Measurements from ENCODE around the gene DHRS3.
"Not testable (repeated sequence)": the region's sequence is repeated elsewhere in the genome, so short reads cannot be mapped to it uniquely, and the experiment has no call there.

Gene DHRS3, protein sequence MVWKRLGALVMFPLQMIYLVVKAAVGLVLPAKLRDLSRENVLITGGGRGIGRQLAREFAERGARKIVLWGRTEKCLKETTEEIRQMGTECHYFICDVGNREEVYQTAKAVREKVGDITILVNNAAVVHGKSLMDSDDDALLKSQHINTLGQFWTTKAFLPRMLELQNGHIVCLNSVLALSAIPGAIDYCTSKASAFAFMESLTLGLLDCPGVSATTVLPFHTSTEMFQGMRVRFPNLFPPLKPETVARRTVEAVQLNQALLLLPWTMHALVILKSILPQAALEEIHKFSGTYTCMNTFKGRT

DNA sequence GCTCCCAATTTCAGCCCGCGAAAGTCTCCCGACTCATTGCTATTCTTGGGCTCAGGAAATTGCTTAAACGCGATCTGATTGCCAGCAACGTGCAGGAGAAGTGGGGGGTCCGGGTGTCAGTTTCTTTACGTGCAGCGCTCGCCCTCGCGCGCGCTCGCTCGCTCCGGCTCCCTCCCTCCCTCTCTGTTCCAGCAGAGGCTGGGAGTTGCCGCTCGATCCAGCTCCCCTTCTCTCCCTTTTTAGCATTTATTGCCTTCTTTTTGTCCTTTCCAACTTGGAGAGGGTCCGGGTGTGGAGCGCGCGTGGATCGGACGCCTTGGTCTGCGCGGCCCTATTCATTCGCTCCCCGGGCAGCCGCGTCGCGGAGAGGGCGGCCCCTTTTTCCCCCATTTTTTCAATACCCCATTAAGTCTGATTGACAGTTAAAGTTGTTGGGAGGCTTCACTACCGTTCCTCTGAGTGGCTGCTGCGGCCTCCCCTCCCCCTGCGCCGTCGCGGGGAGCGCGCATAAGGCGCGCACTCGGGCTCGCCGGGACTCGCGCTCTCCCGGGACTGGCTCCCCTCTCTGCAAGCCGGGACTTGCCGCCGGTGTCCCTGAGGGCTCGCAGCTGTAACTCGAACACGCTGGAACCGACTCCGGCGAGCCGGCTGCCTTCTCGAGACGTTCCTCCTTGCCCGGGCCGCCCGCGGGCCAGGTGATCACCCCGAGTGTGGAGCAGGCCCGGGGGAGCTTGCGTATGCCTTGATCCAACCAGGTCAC lies at the start of gene DHRS3:
TSS of gene DHRS3 (minus strand) at position 310 of the 760 bp plus-strand sequence. CDS start 862 bp downstream, outside the sequence.
- DNase-seq (ENCODE audit: low read depth) = peak; percentile 60

DNA sequence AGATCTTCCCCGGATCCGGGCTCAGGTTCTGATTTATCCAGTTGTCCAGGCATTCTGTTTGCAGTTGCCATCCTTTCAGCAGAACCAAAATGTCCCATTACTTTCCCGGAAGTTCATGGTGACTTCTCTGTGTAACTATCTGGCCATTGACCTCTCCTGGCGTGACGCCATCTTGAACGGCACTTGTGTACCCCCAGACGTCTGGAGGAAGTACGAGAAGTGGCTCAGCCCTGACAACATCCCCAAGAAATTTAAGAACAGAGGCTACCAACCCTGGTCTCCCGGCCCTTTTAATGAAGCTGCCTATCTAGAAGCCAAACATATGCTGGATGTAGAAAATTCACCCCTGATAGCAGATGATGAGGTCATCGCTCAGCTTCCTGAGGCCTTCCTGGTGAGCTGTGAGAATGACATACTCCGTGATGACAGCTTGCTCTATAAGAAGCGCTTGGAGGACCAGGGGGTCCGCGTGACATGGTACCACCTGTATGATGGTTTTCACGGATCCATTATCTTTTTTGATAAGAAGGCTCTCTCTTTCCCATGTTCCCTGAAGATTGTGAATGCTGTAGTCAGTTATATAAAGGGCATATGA lies 48.2 kb upstream of the DHRS3 start:
- DNase-seq (ENCODE audit: low read depth) = no peak

DNA sequence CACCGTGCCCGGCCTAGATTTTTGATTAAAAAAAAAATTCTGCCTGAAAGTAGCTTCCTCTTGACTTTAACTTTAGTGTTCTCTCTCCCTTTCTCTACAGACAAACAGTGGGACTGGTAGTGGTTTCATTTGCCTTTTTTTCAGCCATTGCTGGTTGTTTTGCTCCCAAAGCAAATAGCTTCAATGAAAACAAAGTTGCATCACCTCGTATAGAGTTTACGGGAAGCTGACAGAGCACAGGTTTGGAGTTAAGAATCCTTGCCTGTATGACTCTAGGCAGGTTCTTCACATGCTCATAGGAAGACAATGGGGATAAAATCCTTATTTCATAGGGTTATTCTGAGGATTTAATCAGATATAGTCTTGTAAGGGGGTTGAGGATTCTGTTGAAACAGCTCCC lies 47.5 kb upstream of the DHRS3 start:
- DNase-seq (ENCODE audit: low read depth) = no peak

DNA sequence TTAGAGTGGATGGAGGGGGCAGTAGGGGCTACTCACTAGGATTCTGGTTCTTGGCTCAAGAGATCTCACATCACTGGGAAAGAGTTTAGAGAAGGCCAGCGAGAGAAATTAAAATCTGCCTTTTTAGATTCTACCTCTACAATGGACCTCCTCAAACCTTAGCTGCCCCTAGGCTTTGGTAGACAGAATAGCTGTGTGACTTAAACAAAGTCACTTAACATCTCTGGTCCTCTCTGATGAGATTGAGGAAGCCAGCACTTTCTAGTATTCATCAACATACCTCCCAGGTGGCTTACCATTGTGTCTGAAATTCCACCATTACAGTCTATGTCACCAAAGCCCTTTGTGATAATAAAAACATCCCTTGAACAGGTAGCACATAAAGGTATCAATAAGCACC lies 44.5 kb upstream of the DHRS3 start:
- no peak for DNase-seq (ENCODE audit: low read depth)

DNA sequence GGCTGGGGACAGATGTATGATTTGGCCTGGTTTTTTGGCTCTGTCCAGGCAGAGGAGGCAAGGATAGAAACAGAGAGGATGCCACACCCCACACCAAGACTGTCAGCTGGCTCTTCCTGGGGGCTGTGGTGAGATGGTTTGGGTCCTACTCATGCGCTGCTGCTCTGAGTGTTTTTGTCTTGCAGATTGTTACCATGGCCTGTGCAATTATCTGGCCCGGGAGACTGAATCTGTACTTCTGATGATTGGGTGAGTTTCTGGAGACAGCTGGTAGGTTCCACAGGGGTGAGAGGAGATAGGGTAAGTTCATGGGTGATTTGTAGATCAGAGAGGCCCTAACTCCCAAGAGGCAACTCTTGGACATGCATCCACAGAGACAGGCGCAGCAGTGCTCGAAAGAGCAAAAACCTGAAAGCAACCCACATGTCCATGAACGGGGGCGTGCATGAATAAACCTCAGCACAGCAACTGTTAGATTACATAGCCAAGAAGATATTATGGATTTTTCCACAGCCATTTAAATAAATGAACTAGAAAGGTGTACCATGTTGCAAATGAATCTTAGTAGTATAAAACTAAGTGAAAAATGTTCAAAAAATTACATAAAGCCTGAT lies 43.7 kb upstream of the DHRS3 start:
- DNase-seq (ENCODE audit: low read depth) = no peak

DNA sequence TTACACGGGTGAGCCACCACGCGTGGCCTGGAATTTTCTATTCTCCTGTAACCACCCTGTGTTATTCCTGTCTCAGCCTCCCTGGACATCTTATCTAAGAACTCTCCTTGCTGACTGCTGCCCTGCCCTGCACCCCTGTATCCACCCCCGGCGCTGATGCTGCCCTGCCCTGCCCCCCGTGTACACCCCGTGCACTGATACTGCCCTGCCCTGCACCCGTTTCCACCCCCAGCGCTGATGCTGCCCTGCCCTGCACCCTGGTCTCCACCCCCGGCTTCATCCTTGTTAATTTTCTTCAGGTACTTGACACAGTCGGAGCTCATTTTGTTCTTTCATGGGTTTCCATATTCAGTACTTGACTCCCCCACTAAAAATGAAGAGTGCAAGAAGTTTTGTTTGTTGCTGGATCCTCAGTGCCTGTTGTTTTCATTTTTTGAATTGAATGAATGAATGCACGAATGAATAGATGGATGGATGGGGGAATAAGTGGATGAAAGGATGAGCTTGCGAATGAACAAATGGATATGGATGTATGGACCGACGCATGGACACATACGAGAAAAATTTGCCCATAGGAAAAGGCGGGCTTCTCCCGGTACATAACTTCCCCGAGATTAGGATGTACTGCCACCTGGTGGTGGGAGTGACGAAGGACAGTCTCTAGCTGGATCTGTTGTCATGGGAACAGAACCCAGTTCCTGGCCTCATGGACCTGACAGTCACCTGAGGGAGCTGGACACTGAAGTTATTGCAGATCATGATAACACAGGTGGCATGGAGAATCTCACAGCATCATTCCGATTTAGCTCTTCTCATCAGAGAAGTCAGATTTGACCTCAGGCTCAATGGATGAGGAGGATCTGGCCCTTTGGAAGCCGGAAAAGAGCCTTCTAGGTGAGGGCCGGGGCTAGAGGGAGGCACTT lies 40.8 kb upstream of the DHRS3 start:
- peak; percentile 53 for DNase-seq (ENCODE audit: low read depth)

DNA sequence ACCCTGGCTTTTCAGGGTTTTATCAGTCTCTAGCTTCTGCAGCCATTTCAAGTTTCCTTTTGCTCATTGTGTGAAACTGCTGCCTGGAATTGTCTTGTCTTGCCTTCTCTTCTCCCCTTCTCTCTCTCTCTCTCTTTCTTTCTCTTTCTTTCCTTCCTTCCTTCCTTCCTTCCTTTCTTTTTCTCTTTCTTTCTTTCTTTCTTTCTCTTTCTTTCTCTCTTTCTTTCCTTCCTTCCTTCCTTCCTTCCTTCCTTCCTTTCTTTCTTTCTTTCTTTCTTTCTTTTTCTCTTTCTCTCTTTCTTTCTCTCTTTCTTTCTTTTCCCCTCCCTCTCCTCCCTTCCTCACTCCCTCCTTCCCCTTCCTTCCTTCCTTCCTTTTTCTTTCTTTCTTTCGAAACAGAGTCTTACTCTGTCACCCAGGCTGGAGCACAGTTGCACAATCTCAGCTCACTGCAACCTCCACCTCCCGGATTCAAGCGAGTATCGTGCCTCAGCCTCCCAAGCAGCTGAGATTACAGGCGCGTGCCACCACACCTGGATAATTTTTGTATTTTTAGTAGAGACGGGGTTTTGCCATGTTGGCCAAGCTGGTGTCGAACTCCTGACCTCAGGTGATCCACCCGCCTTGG lies 40.0 kb upstream of the DHRS3 start:
- DNase-seq (ENCODE audit: low read depth) = not testable (repeated sequence)

DNA sequence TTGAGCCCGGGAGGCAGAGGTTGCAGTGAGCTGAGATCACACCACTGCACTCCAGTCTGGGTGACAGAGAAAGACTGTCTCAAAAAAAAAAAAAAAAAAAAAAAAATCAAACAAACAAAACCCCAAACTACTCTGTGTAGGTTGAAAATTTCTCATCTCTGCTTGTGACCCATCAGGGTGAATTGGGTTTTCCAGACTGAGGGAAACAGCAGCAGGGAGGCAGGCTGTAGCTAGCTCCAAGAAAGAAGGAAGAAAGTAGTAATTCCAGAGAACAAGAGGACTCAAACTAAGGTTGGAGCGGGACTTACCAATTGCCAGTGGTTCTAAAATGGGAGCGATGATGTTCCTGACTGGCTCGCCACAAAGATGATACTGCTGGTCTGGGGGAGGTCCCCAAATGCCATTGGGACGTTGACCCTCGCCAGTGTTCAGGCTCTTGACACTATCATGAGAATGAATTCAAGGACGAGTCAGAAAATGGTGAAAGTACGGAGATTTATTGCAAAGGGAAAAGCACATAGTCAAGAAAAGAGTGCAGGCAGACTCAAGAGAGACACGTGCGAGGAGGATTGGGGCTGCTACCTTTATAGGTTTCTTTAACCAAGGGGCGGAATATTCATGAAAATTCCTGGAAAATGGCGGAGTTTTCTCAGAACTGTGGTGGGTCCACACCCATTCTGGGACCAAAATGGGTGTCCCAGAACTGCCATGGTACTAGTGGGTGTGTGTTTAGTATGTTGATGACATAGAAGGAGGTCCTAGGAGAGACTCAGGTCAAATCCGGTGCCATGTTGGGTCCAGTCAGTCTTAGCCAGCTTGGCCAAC lies 39.3 kb upstream of the DHRS3 start:
- DNase-seq (ENCODE audit: low read depth) = no peak

DNA sequence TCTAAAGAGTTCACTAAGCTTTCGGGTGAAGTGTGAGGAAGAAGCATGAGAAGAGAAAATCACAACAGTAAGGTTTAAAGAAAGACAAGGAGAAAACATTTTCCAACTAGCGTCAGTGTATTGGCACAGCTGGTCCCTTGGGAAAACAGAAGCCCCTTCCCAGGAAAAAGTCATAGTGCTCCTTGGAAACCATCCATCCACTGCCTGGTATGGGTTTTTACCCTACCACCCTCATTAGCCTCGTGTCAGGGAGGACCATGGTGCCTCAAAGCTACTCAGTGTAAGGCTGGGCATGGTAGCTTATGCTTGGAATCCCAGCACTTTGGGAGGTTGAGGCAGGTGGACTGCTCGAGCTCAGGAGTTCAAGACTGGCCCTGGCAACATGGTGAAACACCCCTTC lies 38.6 kb upstream of the DHRS3 start:
- DNase-seq (ENCODE audit: low read depth) = no peak

DNA sequence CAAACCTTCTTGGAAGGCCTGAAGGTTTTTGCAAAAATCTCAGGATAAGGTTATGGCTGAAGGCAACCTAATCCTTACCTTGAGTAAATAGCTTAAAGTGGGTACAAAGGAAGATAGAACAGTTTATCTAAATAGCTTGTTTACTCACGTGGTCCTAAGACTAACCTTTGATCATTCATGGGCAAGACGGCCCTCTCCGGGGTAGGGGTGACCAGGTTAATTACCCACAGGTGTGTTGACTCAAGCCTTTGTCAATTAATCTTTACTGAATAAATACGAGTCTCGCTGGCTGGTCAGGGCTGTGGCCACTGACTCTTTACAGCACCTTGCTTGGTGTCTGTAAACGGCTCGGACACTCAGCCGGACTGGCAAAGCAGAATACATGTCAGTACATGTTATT lies 36.6 kb upstream of the DHRS3 start:
- DNase-seq (ENCODE audit: low read depth) = no peak

DNA sequence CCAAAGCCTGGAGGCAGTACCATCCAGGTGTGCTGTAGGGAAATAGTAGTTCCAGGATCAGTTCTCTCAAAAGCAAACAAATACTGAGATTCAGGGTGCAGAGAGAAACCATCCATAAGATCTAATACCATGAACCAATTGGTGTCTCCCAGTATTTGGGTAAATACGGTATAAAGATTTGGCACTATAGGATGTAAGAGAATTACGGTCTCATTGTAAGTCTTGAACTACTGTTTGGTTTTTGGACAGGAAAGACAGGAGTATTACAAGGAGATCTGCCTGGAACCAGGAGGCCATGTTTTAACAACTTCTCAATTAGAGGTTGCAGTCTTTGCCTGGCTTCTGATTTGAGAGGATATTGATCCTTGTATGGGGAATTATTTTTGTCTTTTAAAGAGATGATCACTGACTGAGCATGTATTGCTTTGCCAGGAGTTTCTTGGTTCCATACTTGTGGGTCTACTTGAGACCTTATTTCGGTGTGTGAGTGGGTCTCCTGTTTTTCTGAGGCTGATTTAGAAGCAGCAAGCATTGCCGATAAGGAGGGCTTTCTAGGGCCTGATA lies 36.1 kb upstream of the DHRS3 start:
- no peak for DNase-seq (ENCODE audit: low read depth)

DNA sequence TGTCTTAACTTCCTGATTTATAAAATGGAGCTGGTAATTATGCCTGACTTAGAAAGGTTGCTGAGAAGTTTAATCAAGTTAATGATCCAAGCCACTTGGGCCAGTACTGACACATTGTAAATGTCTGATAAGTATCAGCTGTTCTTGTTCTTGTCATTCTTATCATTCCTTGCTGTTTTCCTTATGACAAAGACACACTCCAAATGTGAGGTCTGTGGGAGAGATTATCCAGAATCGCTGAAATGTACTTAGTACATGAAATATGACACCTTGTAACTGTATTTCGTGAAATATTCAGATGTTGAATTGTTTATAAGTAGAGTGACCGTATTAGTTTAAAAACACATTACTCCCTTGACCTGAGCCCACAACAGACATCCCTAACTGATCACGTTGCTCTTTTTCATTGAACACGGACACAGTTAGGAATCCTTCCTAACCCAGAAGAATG lies 32.0 kb upstream of the DHRS3 start:
- no peak for DNase-seq (ENCODE audit: low read depth)

DNA sequence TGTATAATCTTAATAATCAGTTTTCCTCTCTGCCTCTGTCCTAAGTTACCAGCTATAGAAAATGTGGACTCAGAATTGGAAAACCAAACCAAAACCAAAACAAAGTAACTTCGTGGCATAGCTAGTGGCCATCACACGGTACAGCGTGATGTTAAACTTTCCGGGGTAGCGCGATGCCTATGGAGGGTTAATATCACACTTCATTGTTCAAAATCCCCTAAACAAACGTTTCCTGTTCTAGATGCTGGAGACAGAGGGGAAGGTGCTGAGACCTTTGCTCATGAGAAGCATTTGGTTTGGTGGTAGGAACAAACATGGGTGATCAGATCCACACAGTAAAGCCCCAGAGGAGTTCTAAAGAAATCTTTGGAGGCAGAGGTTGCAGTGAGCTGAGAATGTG lies 30.7 kb upstream of the DHRS3 start:
- DNase-seq (ENCODE audit: low read depth) = no peak

DNA sequence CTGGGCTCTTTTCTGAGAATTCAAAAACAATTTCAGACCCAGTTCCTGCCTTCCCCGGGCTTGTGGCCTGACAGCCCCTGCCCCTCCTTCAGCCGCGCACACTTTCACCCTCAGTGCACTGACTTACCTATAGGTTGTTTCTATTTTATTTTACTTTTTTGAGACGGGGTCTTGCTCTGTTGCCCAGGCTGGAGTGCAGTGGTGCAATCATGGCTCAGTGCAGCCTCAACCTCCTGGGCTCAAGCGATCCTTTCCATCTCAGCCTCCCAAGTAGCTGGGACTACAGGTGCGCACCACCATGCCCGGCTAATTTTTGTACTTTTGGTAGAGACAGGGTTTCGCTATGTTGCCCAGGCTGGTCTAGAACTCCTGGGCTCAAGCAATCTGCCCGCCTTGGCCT lies 27.4 kb upstream of the DHRS3 start:
- not testable (repeated sequence) for DNase-seq (ENCODE audit: low read depth)

DNA sequence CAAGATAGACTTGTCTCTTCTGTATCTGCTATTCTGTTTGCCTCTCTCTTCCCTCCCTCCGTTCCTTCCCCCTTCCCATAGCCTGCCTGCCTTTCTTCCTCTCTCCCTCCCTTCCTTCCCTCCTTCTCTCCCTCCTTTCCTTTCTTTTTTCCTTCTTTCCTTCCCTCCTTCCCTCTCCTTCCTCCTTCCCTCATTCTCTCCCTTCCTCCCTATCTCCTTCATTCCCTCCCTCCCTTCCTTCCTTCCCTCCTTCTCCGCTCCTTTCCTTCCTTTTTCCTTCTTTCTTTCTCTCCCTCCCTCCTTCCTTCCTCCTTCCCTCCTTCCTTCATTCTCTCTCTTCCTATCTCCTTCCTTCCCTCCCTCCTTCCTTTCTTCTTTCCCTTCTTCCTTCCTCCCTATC lies 26.8 kb upstream of the DHRS3 start:
- DNase-seq (ENCODE audit: low read depth) = no peak

DNA sequence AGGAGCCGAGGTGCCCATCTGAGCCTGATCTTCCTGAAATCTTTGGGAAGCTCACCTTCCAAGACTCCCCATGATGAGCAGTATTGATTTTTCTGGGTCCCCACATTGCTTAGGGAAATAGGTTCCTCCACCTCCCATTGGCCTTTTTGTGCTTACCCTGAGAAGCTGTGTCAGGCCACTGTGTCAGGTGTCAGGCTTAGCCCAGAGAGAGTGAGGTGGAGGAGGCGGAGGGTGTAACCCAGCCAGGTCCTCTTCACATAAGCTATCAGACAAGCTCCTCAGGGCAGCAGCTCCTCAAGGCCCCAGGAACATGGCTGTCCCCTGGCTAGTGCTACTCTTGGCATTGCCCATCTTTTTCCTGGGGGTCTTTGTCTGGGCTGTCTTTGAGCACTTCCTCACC lies 26.2 kb upstream of the DHRS3 start:
- DNase-seq (ENCODE audit: low read depth) = no peak

DNA sequence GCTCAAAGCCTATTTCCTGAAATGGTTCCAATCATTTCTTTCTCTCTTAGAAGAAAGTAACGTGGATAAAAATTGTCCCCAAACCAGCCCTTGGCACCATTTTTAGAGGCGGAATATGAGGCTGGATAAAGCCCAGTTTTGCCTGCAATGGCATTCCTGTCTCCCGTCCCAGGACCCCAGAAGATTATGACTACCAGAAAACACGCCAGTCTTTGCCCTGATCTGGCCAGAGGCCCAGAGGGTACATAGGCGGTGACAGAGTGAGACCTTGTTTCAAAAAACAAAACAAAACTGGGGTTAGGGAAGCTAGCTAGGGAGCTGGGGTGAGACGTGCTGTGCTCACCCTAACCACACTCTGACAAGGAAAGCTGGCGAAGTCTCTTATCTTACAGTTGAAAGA lies 25.8 kb upstream of the DHRS3 start, which contains the start of gene AADACL4:
TSS of gene AADACL4 (plus strand) at position 301 of the 400 bp plus-strand sequence. CDS start 462 bp downstream, outside the sequence.
- DNase-seq (ENCODE audit: low read depth) = no peak

DNA sequence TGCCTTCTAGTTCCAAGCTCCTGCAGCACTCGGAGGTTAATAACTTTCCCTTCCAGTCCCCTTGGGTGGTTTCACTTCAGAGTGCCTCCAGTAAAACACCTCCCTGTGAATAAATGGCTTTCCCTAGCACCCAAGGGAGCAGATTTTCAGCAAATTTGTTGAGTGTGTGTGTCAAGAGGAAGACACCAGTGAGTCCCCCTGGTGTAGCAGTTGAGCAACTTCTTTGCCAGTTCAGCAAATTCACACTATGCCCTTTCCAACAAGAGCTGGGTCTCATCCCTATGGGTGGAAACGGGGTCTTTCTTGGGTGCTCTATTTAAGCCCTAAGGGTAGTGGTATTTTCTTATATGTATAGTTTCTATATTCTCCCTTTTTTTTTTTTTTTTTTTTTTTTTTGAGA lies 25.1 kb upstream of the DHRS3 start:
- DNase-seq (ENCODE audit: low read depth) = no peak

DNA sequence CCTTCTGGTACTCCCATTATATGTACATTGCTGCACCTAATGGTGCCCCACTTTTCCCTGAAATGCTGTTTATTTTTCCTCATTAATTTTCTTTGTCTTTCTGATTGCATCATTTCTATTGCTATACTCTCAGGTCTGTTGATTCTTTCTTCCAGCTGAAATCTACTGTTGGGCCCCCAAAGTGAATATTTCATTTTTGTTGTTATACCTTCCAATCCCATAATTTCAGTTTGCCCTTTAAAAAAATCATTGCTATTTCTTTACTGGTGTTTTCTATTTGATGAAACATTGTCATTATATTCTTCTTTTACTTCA lies 22.9 kb upstream of the DHRS3 start:
- no peak for DNase-seq (ENCODE audit: low read depth)
